Skeletal muscle cell (primary cell): ENCODE data around the gene CEACAM8.
"Not testable (repeated sequence)": the region's sequence is repeated elsewhere in the genome, so short reads cannot be mapped to it uniquely, and the experiment has no call there.

Experiments used
- DNase-seq: peaks from one replicate; pipeline ENCODE4 v3.0.0-alpha.2; 2010; ENCODE audit warnings: low read depth
- H3K4me3 ChIP-seq: 2 replicates; pipeline ENCODE4 v1.5.1; 2011; ENCODE audit warnings: low read depth, mild to moderate bottlenecking, control low read depth, low read length, moderate library complexity

Gene CEACAM8

DNA sequence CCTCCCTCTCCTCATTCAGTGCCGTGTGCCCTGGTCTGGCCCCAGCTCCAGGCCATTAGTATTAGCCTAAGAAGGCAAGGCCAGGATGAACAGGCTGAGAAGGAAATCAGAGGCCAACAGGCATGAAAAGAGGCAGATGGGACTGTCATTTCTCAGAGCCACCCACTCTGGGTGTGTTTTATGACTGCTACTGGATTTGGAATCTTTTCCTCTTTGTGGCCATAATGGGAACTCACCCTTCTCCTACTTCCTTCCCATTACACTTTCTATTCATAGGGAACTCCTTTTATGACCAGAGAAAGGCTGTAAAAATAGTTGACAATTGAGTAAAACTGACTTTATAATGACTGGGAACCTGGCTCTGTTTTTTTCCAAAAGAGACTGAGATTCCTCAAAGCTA lies 17.7 kb downstream of the CEACAM8 start:
- H3K4me3 ChIP-seq = no peak overlapping the region
- DNase-seq = no peak

GRCh38 chr19:42576241-42576640 lies 18.5 kb downstream of the CEACAM8 start:
- DNase-seq = no peak
- H3K4me3 ChIP-seq = no peak overlapping the region

DNA sequence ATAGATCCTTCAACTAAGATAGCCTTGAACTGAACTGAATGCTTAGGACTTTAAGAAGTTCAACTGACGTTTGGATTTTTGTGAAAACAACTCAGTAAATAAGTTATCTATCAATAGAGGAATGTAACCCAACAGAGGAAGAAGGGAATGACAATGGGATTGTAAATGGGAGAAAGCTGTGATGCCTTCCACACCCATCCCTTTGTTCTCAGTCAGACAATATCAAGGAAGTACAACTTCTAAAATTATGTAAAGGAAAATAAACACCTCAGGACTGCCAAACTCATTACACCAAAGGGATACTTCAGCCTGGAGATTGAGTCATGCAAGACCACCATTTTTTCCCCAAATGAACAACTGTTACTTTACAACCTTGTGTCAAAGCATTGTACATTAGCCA lies 21.1 kb downstream of the CEACAM8 start:
- H3K4me3 ChIP-seq = no peak overlapping the region
- no peak for DNase-seq

DNA sequence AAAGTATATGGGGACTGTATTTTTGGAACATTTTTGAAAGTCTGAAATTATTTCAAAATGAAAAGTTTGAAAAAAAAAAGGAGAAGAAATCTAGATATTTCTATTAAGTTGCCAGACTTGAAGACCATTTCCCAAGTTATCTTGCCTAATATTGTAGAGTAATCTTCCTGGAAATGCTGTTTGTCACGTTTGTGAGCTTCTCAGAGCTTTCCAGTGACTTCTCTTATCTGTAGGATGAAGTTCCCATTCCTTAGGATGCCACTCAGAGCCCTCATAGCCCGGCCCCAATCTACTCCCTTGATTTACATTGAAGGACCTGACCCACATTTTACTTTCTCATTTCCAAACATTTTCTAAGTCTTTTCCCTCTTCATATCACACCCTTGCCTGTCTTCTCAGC lies 23.6 kb downstream of the CEACAM8 start:
- no peak overlapping the region for H3K4me3 ChIP-seq
- DNase-seq = no peak

DNA sequence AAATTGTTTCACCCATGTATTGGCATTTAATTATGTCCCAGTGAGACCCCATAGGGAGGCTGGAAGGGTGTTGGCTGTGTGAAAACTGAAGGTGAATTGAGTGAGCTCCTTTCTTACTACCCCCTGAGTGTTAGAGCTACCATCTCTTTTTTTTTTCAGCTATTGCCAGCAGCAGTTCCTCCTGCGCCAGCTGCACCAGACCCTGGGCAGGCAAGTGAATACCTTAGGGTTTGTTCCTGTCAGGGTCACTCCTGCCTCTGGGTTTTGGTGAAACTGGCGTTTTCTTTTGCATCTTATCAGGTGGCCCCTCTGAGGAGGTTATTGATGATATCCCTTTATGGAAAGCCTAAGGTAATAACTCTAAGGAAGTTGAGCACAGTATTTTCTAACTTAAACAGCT lies 25.5 kb downstream of the CEACAM8 start:
- H3K4me3 ChIP-seq = no peak overlapping the region
- no peak for DNase-seq

GRCh38 chr19:42568006-42568405 lies 26.7 kb downstream of the CEACAM8 start:
- DNase-seq = no peak
- no peak overlapping the region for H3K4me3 ChIP-seq

DNA sequence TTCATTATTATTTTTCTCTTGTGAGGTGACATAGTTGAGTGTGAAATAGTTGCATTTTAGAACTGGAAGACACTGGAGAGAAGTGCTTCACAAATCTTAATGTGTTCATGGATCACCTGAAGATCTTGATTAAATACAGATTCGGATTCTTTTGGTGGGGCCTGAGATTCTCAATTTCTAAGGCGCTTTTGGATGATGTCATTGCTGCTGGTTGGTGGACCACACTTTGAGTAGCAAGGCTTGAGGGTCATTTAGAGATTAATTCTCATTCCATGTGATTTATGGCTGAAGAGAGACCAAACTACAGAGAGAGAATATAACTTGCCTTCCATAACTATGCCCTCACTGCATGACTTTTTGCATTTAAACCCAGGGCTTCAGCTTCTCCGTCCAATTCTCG lies 27.2 kb downstream of the CEACAM8 start:
- no peak for DNase-seq
- no peak overlapping the region for H3K4me3 ChIP-seq

DNA sequence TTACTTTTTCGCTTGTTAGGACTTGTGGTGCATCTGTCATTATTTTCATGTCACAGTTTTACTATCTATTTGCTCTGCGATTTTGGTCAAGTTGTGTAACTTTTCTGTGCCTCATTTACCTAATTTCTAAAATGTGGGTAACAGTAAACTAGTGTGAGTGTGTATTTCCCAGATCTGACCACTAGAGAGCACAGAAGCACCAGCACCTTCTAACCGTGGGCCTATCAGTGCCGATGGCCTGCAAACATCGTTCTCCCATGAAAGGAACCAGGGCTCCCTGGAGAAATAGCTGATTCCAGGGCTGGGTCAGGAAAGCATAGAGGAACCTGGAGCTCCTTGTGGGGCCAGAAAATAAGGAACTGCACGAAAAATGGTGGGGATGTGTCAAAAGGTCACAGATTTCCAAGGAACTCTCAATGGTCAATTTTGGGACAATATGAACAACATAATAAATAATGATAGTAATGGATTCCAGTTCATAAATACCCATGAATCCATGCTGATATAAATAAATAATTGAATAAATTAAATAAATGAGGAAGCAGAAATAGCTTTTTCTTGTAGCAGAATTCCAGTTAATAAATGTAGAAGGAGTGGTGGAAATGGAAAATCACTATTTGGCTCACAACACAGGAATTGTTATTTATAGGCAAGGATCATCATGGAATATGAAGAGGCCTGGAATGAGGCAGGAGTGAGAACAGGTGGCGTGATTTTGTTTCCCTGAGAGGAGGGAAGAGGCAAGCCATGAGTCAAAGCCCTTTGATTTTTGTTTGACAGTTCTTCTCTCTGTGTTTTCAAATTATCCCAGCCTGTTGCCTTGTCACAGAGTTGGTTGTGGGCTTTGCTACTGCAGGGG lies 31.1 kb downstream of the CEACAM8 start:
- no peak for DNase-seq

DNA sequence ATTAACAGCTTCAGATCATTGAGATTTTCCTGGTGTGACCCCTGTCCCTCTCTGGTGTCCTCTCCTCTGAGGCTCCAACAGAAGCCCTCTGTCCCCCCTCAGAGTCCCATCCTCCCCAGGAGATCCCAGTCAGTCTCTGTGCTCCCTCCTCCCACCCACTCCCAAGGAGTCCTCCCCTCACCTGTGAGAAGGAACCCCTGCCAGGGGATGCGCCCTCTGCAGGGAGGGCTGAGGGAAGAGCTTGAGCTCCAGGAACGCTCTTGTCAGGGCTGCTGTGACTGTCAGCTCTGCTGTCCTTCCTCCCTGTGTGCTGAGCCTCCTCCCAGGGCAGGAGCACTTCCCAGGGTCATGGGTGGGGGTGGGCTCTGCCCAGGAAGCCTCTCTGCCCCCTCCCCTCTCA lies 33.2 kb downstream of the CEACAM8 start:
- no peak for DNase-seq
- no peak overlapping the region for H3K4me3 ChIP-seq

More for the DNA sequence above, 31.1 kb downstream of the CEACAM8 start:
- no peak overlapping the region for H3K4me3 ChIP-seq

GRCh38 chr19:42560731-42561130 lies 34.0 kb downstream of the CEACAM8 start:
- H3K4me3 ChIP-seq = no peak overlapping the region
- DNase-seq = no peak

GRCh38 chr19:42558450-42559150 lies 36.1 kb downstream of the CEACAM8 start:
- DNase-seq = no peak
- H3K4me3 ChIP-seq = no peak overlapping the region

DNA sequence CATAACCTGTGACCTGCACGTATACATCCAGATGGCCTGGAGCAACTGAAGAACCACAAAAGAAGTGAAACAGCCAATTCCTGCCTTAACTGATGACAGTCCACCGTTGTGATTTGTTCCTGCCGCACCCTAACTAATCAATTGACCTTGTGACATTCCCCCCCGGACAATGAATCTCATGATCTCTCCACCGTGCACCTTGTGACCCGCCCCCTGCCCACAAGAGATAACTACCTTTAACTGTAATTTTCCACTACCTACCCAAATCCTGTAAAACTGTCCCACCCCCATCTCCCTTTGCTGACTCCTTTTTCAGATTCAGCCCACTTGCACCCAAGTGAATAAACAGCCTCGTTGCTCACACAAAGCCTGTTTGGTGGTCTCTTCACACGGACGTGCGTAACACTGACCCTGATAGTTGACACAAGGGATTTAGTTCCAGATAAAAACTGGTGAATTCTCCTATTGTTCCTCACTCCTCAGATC lies 37.3 kb downstream of the CEACAM8 start:
- not testable (repeated sequence) for DNase-seq

GRCh38 chr19:42555801-42556200 lies 38.9 kb downstream of the CEACAM8 start:
- no peak for DNase-seq
- no peak overlapping the region for H3K4me3 ChIP-seq

More for the DNA sequence above, 37.3 kb downstream of the CEACAM8 start:
- not testable (repeated sequence) for H3K4me3 ChIP-seq

- DNase-seq = no peak
- H3K4me3 ChIP-seq = no peak overlapping the region
Measured at GRCh38 chr19:42555317-42555716, 39.4 kb downstream of the CEACAM8 start.

DNA sequence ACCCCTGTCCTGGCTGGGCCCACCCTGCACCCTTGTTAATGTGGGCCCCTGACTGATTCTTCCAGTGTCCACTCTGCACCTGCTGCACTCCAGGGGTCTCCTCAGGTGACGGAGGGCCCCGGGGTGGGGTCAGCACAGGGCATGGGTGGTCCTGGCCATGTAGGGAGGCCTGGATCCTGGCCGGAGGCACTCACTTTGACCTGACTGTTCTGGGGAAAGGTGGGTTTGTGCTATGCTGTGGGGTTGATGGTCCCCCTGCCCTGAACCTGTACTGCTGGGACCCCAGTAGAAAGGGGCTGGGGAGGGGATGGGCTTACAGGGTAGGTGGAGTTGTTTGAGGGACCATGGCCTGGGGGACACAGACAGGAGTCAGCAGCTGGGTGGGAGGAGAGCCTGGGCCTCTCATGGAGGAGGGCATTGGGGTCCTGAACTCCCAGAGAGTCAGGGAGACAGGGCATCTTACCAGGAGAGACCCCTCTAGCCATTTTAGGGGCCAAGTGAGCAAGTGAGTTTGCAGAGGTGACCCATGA lies 40.6 kb downstream of the CEACAM8 start:
- H3K4me3 ChIP-seq = no peak overlapping the region
- no peak for DNase-seq

- DNase-seq = peak; percentile 41
- no peak overlapping the region for H3K4me3 ChIP-seq
Measured at GRCh38 chr19:42553292-42554045, 41.3 kb downstream of the CEACAM8 start.

DNA sequence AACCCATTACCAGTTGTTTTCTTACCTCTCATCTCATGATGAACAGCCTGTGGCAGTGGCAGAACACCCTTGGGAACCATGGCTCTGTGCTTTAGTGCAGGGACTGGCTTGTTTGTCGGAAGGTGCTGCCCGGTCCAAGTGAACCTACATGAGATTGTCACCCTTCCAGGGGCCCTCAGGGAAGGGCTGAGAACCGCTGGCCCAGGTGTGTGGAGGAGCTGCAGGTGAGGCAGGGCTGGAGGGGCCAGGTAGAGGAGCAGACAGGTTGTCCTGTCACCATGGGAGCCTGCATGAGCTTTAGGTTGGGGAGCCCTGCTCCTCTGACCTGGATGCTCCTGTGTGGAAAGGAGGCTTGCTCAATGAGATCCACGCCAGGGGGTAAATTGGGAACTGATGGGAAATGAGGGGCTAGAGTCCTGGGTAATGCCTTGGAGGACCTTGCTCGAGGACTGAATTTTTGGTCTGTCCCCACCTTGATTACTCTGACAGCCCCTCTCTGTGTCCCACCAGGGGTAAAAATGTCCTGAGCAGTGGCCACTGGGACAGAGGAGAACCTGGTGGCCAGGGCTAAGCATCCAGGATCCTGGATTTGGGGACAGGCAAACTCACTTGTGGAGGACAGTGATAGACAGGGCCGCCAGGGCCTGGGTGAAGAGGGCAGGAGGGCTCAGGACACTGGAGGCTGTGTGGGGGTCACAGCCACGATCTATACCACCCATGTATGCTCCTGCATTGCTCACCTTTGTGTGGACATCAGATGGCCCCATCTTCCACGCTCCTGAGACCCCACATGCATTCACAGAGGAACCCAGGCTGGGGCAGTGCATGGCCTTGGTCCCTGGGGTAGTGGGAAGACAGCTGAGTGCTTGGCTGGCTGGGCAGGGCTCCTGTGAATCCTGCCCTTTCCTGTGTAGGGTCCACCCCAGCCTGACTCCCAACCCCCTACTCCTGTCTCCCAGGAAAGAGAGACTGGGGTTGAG lies 42.3 kb downstream of the CEACAM8 start:
- DNase-seq = no peak
- H3K4me3 ChIP-seq = no peak overlapping the region

- DNase-seq, H3K4me3 ChIP-seq: not testable (repeated sequence)
Measured at GRCh38 chr19:42550521-42550920, 44.2 kb downstream of the CEACAM8 start.

- not testable (repeated sequence) for DNase-seq, H3K4me3 ChIP-seq
Measured at GRCh38 chr19:42549067-42549466, 45.7 kb downstream of the CEACAM8 start.
